LoVo (cell line): Measurements from ENCODE around the gene COTL1.

ENCODE experiments used
- DNase-seq: peaks from one replicate; pipeline ENCODE4 v3.0.0-alpha.2; 2016; ENCODE audit warnings: low spot score

COTL1 gene

GRCh38 chr16:84617791-84618580, at the start of gene COTL1:
TSS of gene COTL1 (minus strand) at chr16:84618078. CDS start at chr16:84617914, 164 bp downstream.
- peak; percentile 95 for DNase-seq

- no peak for DNase-seq
Measured at GRCh38 chr16:84665843-84666242, 48.0 kb upstream of the COTL1 start.

GRCh38 chr16:84665359-84665758, 47.5 kb upstream of the COTL1 start:
- DNase-seq: no peak

GRCh38 chr16:84663433-84664101, 45.7 kb upstream of the COTL1 start:
- DNase-seq: no peak

GRCh38 chr16:84662471-84662870, 44.6 kb upstream of the COTL1 start:
- DNase-seq: no peak

- no peak for DNase-seq
Measured at GRCh38 chr16:84661418-84662060, 43.7 kb upstream of the COTL1 start.

GRCh38 chr16:84660973-84661372, 43.1 kb upstream of the COTL1 start:
- no peak for DNase-seq

GRCh38 chr16:84659656-84660300, 41.9 kb upstream of the COTL1 start:
- no peak for DNase-seq

GRCh38 chr16:84658690-84659089, 40.8 kb upstream of the COTL1 start:
- no peak for DNase-seq

- DNase-seq: no peak
Measured at GRCh38 chr16:84657229-84657837, 39.5 kb upstream of the COTL1 start.

- DNase-seq: no peak
Measured at GRCh38 chr16:84656649-84657048, 38.8 kb upstream of the COTL1 start.

- no peak for DNase-seq
Measured at GRCh38 chr16:84654998-84655397, 37.1 kb upstream of the COTL1 start.

- DNase-seq: no peak
Measured at GRCh38 chr16:84654238-84654637, 36.4 kb upstream of the COTL1 start.

- no peak for DNase-seq
Measured at GRCh38 chr16:84652566-84652965, 34.7 kb upstream of the COTL1 start.

- no peak for DNase-seq
Measured at GRCh38 chr16:84650062-84650991, 32.4 kb upstream of the COTL1 start.

GRCh38 chr16:84649511-84649861, 31.6 kb upstream of the COTL1 start:
- no peak for DNase-seq

- DNase-seq: peak; percentile 34
Measured at GRCh38 chr16:84648595-84649510, 31.0 kb upstream of the COTL1 start.

- peak; percentile 60 for DNase-seq
Measured at GRCh38 chr16:84647828-84648594, 30.1 kb upstream of the COTL1 start, which contains the start of gene KLHL36. TSS of gene KLHL36 (plus strand) at chr16:84648511. CDS start at chr16:84650868, 2,357 bp downstream.

- DNase-seq: no peak
Measured at GRCh38 chr16:84643674-84644073, 25.8 kb upstream of the COTL1 start.
